KMS-11 (cell line): ENCODE results near the gene CCZ1.
"Not testable (repeated sequence)": the region's sequence is repeated elsewhere in the genome, so short reads cannot be mapped to it uniquely, and the experiment has no call there.

ENCODE experiments used
- H2AFZ ChIP-seq: fragments of 200-600 bp; sonication (generic); 2 replicates; pipeline ENCODE4 v1.6.1; 2016; ENCODE audit warnings: antibody characterized with exemption, mixed run types, low read depth
- H3K27ac ChIP-seq: fragments of 200-600 bp; sonication (generic); 2 replicates; pipeline ENCODE4 v1.6.1; 2016; ENCODE audit warnings: mild to moderate bottlenecking, mixed run types
- H3K27me3 ChIP-seq: fragments of 200-600 bp; sonication (generic); 2 replicates; pipeline ENCODE4 v1.6.1; 2017; ENCODE audit warnings: mild to moderate bottlenecking, low read depth, mixed run types, moderate library complexity; ENCODE audit not compliant: insufficient read depth
- H3K36me3 ChIP-seq: fragments of 200-600 bp; sonication (generic); 2 replicates; pipeline ENCODE4 v1.6.1; 2017; ENCODE audit warnings: mild to moderate bottlenecking, mixed run types; ENCODE audit not compliant: insufficient read depth
- H3K4me1 ChIP-seq: fragments of 200-600 bp; sonication (generic); 2 replicates; pipeline ENCODE4 v1.6.1; 2016; ENCODE audit warnings: mild to moderate bottlenecking, low read depth, mixed run types; ENCODE audit not compliant: poor library complexity, severe bottlenecking
- H3K4me2 ChIP-seq: fragments of 200-600 bp; sonication (generic); 2 replicates; pipeline ENCODE4 v1.7.0; 2016; ENCODE audit warnings: mild to moderate bottlenecking, mixed run types
- H3K4me3 ChIP-seq: fragments of 200-600 bp; sonication (generic); IDR thresholded peaks from 2 replicates; pipeline ENCODE4 v1.6.1; 2017; ENCODE audit warnings: low read depth, low read length, mixed read lengths; ENCODE audit not compliant: insufficient read depth
- H3K79me2 ChIP-seq: fragments of 200-600 bp; sonication (generic); 2 replicates; pipeline ENCODE4 v1.6.1; 2016; ENCODE audit warnings: low read depth, mixed run types; ENCODE audit not compliant: insufficient read depth
- H3K9ac ChIP-seq: fragments of 200-600 bp; sonication (generic); 2 replicates; pipeline ENCODE4 v1.6.1; 2016; ENCODE audit warnings: mild to moderate bottlenecking, mixed run types
- H4K20me1 ChIP-seq: fragments of 200-600 bp; sonication (generic); 2 replicates; pipeline ENCODE4 v1.6.1; 2016; ENCODE audit warnings: mild to moderate bottlenecking, mixed run types; ENCODE audit not compliant: insufficient read depth
- TF ChIP-seq, protein P1 (sequence below): fragments of 200-600 bp; sonication (generic); conservative IDR thresholded peaks from 2 replicates; pipeline ENCODE4 v1.6.1; 2017; ENCODE audit warnings: low read depth, mild to moderate bottlenecking, antibody characterized with exemption, low read length, moderate library complexity, mixed read lengths

The CCZ1 gene

DNA sequence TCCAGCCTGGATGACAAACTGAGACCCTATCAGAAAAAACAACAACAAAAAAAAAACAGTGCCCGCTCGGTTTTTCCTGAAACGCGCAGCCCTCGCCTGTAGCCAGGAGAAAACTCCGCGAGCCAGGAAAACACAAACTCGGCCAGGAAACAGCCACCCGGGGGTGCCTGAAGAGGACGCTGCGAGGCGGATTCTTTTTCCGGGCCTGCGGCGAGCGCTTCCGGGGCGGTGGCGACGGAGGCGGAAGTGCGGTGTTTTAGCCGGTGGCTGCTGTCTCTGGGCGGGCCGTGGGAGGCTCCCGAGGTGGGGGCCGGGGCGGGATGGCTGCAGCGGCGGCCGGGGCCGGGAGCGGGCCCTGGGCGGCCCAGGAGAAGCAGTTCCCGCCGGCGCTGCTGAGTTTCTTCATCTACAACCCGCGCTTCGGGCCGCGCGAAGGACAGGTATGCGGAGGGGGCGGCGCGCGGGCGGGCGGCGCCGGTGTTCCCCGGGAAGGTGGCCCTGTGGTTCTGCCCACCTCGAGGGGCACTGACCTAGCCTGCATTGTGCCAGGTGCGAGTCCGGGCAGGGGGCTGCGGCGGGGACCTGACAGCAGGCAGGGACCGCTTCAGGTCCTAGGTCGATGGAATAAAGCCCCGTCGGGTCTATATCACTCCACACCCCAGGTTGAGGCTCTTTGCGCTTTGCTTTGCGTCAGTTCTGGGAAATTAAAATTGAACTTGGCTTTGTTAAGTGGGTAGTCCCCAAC is at the start of gene CCZ1:
CCZ1 (plus strand) TSS at position 254 of the 745 bp plus-strand sequence; CDS start at position 321, 67 bp downstream.
- not testable (repeated sequence) for H3K79me2 ChIP-seq, H3K4me1 ChIP-seq, H3K27ac ChIP-seq, H3K4me3 ChIP-seq, H3K9ac ChIP-seq, H3K36me3 ChIP-seq, H4K20me1 ChIP-seq, H3K27me3 ChIP-seq
- H3K4me2 ChIP-seq: peak within 1 kb of the TSS; percentile 45
- H2AFZ ChIP-seq: peak within 1 kb of the TSS; percentile 52; the same call in 1 of the 2 replicates

DNA sequence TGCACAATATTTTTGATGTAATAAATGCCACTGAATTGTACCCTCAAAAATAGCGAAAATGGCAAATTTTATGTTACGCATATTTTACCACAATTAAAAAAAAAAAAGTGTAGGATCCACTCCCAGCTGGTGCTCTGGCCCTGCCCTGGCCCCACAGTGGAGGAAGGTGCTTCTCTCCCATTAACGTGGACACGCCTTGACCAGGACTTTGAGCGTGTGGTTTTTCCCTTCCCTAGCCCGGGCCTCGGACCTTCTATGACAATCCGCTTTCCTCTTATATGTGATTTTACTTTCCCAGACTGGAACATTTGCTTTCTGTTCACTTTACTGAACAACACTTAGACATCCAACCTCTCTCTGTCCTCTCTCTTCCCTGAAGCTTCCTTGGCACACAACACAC is 47.6 kb upstream of the CCZ1 start:
- TF ChIP-seq, protein P1, sequence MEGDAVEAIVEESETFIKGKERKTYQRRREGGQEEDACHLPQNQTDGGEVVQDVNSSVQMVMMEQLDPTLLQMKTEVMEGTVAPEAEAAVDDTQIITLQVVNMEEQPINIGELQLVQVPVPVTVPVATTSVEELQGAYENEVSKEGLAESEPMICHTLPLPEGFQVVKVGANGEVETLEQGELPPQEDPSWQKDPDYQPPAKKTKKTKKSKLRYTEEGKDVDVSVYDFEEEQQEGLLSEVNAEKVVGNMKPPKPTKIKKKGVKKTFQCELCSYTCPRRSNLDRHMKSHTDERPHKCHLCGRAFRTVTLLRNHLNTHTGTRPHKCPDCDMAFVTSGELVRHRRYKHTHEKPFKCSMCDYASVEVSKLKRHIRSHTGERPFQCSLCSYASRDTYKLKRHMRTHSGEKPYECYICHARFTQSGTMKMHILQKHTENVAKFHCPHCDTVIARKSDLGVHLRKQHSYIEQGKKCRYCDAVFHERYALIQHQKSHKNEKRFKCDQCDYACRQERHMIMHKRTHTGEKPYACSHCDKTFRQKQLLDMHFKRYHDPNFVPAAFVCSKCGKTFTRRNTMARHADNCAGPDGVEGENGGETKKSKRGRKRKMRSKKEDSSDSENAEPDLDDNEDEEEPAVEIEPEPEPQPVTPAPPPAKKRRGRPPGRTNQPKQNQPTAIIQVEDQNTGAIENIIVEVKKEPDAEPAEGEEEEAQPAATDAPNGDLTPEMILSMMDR: no peak
- Histone ChIP-seq H3K9ac (no peak overlapping the region), H4K20me1 (no peaks in the 10 kb centered on the region), H3K36me3 (no peaks in the 10 kb centered on the region), H3K4me3 (no peak overlapping the region), H3K4me2 (no peak overlapping the region), H3K27ac (no peak overlapping the region), H3K79me2 (no peaks in the 10 kb centered on the region), H3K4me1 (no peaks in the 10 kb centered on the region), H3K27me3 (no peaks in the 10 kb centered on the region), H2AFZ (no peak overlapping the region)

DNA sequence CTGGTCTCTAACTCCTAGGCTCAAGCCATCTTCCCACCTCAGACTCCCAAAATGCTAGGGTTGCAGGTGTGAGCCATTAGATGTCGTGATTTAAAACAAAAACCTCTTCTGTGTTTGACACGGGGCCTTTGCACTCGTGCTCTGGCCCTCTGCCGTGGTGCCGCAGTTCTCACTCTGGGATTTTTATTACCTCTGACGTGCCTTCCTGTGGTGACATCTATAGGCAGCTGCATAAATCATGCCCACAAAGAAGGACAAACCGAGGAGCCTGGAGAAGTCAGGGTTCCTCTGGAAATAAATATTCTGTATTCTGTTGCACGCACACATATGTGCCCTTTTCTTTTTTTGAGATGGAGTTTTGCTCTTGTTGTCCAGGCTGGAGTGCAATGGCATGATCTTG is 43.8 kb upstream of the CCZ1 start:
- Histone ChIP-seq H4K20me1 (no peaks in the 10 kb centered on the region), H2AFZ (no peak overlapping the region), H3K4me3 (no peak overlapping the region), H3K27me3 (no peaks in the 10 kb centered on the region), H3K79me2 (no peaks in the 10 kb centered on the region), H3K4me1 (no peaks in the 10 kb centered on the region), H3K9ac (no peak overlapping the region), H3K4me2 (no peak overlapping the region), H3K36me3 (no peaks in the 10 kb centered on the region), H3K27ac (no peak overlapping the region)
- TF ChIP-seq, protein P1: no peak

DNA sequence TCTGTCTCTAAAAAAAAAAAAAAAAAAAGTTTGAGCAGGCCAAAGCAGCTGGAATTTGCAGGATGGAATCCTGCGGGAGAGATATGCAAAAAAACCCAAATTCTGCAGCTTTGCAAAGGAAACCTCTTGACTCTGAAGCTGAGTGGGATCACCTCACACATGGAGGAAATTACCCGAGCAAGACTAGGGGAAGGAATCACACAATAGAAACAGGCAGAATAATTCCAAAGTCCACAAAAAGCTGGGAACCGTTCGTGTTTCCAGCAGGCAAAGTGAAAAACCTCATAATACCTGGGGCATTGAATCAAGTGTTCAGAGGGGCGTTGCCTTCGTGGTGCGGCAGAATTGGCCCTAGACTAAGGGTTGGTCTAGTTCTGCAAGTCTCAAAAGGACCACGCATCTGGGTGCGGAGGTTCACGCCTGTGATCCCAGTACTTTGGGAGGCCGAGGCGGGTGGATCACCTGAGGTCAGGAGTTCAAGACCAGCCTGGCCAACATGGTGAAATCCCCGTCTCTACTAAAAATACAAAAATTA is 41.4 kb upstream of the CCZ1 start:
- not testable (repeated sequence) for H3K4me2 ChIP-seq

DNA sequence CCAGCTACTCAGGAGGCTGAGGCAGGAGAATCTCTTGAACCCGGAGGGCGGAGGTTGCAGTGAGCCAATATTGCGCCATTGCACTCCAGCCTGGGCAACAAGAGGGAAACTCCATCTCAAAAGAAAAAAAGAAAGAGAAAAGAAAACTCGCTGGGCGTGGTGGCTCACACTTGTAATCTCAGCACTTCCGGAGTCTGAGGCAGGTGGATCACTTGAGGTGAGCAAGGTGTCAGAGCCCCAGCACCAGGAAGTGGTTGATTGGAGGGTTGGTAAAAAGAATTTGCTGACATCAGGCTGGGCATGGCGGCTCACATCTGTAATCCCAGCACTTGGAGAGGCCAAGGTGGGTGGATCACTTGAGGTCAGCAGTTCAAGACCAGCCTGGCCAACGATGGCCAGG is 40.0 kb upstream of the CCZ1 start:
- not testable (repeated sequence) for H3K27ac ChIP-seq, H3K79me2 ChIP-seq, H3K4me3 ChIP-seq, H3K4me2 ChIP-seq, H3K9ac ChIP-seq, H3K27me3 ChIP-seq, H2AFZ ChIP-seq, H3K36me3 ChIP-seq, H3K4me1 ChIP-seq, H4K20me1 ChIP-seq

More for the DNA sequence above, 41.4 kb upstream of the CCZ1 start:
- H3K4me1 ChIP-seq, H4K20me1 ChIP-seq, H3K27ac ChIP-seq, H3K27me3 ChIP-seq, H2AFZ ChIP-seq, H3K4me3 ChIP-seq, H3K36me3 ChIP-seq, H3K9ac ChIP-seq, H3K79me2 ChIP-seq: not testable (repeated sequence)

DNA sequence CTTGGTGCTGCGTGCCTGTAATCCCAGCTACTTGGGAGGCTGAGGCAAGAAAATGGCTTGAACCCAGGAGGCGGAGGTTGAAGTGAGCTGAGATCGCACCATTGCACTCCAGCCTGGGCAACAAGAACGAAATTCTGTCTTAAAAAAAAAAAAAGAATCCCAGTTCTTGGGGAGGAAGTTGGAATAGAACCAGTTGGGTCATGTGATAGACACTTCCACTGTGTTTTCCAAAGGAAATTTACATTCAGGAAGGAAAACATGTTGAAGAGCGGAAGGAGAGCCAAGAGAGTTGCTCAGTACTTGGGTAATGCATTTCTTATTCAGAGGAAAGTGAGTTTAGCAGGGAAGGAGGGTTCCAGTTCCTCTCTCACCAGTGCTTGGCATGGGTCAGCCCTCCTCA is 37.3 kb upstream of the CCZ1 start:
- H3K9ac ChIP-seq: not testable (repeated sequence)

DNA sequence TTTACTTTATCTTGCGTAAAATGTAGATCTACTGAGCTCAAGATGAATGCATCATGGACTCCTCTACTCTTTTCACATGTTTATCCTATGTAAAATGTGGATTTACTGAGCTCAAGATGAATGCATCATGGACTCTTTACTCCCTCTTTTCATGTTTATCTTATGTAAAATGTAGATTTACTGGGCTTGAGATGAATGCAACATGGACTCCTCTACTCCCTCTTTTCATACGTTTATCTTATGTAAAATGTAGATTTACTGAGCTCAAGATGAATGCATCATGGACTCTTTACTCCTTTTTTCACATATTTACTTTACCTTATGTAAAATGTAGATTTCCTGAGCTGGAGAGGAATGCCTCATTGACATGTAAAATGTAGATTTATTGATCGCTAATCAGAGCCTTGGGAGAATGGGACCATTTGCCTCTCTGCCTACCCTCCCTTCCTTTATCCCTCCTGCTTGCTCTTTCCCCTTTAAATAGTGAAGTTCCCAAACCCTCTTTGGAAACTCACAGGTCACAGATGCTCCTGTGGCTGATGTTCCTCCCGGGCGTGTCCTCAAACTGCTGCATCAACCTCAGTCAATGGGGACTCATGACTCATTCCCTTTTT is 35.7 kb upstream of the CCZ1 start:
- not testable (repeated sequence) for H3K36me3 ChIP-seq, H3K4me1 ChIP-seq, H3K79me2 ChIP-seq, H3K27me3 ChIP-seq, H3K9ac ChIP-seq, H3K4me2 ChIP-seq, H4K20me1 ChIP-seq, H2AFZ ChIP-seq, H3K4me3 ChIP-seq, H3K27ac ChIP-seq

More for the DNA sequence above, 37.3 kb upstream of the CCZ1 start:
- not testable (repeated sequence) for H3K4me1 ChIP-seq, H3K4me2 ChIP-seq, H3K36me3 ChIP-seq, H2AFZ ChIP-seq, H3K27me3 ChIP-seq, H3K79me2 ChIP-seq, H3K4me3 ChIP-seq, H4K20me1 ChIP-seq, H3K27ac ChIP-seq

DNA sequence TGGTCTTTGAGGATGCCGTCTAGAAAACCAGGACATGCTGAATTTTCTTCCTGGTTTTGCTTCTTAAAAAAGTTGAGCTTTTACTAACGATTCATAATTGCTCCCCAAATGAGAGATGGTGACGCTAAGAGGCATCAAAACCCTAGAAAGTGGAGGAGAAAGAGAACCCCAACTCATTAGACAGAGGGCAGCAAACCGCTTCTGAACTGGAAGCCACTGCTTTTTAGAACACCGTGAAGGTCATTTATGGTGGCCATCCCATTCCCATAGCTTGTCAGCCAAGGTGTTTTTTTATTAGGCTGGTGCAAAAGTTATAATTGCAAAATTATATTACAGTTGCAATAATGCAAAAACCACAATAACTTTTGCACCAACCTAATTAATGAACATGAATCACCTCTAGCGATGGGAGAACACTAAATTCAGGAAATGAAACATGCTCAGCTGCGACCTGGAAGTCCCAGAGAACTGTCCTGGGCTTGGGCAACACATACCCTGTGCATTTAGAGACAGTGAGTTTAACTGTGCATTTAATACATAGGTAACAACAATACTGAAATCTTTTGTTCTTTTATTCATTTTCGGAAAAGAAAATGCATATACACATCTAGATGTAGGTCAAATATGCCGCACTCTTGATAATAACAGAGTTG is 33.1 kb upstream of the CCZ1 start:
- not testable (repeated sequence) for H3K4me3 ChIP-seq, H3K4me2 ChIP-seq, H3K79me2 ChIP-seq, H4K20me1 ChIP-seq, H3K4me1 ChIP-seq, H3K27ac ChIP-seq, H3K36me3 ChIP-seq, H2AFZ ChIP-seq, H3K27me3 ChIP-seq, H3K9ac ChIP-seq
